ENCODE results near the gene ZBTB3.
A peak's percentile ranks its signal among the peaks of the same experiment; 100 is the strongest.

ZBTB3 gene

GRCh38 chr11:62753736-62754603 is at the start of gene ZBTB3:
ZBTB3 (minus strand) TSS chr11:62754160; CDS start chr11:62753664, 496 bp downstream.
- peak within 1 kb of the TSS; percentile 72 to 75 for H3K4me3 ChIP-seq (replicated peaks in 1 of 2; ENCODE audit: low read depth in 2 of 2, low read length in 2 of 2)
- TF ChIP-seq CTCF (IDR thresholded peaks at IDR 0.05; ENCODE audit: low read depth, low read length) = no peak
- peak; percentile 99 to 100 for DNase-seq (ENCODE audit: low read depth in 2 of 2)

DNA sequence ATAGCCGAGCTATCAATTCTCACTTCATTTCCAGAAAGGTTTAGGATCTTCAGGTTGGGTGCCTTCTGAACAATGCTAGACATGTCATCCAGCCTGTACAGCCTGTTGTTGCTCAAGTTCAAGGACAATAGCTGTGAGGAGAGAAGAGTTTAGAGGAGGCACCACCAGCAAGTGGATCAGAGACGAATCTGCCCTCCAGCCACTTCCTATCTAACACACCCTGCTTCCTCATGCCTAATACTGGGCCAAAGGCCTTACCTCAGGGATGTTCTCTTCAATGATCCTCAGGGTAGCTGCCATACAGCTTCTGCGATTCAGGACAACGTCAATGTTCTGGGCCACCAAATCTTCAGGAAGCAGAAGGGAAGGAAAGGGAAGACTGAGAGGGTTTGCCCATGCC is 47.1 kb upstream of the ZBTB3 start:
- H3K4me3 ChIP-seq (replicated peaks in 1 of 2; ENCODE audit: low read depth in 2 of 2, low read length in 2 of 2) = no peak overlapping the region
- DNase-seq (ENCODE audit: low read depth in 2 of 2) = no peak
- no peak for TF ChIP-seq CTCF (IDR thresholded peaks at IDR 0.05; ENCODE audit: low read depth, low read length)

DNA sequence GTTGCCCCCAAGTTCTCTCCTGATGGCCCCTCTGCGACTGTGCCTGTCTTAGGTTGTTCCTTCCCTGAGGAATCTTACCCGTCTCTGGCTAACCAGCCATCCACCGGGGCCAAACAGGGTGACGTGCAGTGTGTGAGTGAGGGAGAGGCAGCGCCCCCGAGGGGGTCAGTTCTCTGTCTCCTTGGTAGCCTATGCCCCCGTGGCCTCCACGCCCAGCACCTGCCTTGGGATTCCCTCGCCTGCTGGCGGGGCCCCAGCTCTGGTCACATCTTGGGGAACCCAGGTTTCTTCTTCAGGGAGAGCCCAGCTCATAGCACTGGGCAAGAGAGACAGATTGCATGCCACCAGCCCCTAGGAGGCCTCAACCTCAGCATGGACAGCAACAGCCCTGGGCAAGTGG is 45.5 kb upstream of the ZBTB3 start:
- no peak overlapping the region for H3K4me3 ChIP-seq (replicated peaks in 1 of 2; ENCODE audit: low read depth in 2 of 2, low read length in 2 of 2)
- DNase-seq (ENCODE audit: low read depth in 2 of 2) = no peak
- no peak for TF ChIP-seq CTCF (IDR thresholded peaks at IDR 0.05; ENCODE audit: low read depth, low read length)

DNA sequence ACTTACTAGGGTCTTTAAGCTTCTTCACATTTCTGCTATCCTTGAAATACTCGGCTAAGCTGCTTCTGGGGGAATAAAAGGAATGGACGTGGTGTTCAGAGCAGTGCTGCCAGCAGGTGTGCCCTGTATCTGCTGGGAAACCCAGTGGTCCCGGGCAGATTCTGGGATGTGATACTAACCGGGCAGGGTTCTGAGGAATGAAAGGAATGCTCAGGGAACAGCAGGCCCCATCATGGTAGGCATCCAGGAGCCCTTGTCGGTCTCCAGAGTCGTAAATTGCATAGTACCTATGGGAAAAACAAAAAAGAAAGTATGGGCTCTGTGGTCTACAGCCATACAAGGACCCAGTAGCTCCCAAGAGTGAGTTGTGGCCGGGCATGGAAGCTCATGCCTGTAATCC is 42.3 kb upstream of the ZBTB3 start:
- TF ChIP-seq CTCF (IDR thresholded peaks at IDR 0.05; ENCODE audit: low read depth, low read length) = no peak
- no peak for DNase-seq (ENCODE audit: low read depth in 2 of 2)
- no peak overlapping the region for H3K4me3 ChIP-seq (replicated peaks in 1 of 2; ENCODE audit: low read depth in 2 of 2, low read length in 2 of 2)

GRCh38 chr11:62794201-62794775 is 40.3 kb upstream of the ZBTB3 start:
- no peak overlapping the region for H3K4me3 ChIP-seq (replicated peaks in 1 of 2; ENCODE audit: low read depth in 2 of 2, low read length in 2 of 2)
- TF ChIP-seq CTCF (IDR thresholded peaks at IDR 0.05; ENCODE audit: low read depth, low read length) = no peak
- DNase-seq (ENCODE audit: low read depth in 2 of 2) = no peak

- no peak for TF ChIP-seq CTCF (IDR thresholded peaks at IDR 0.05; ENCODE audit: low read depth, low read length)
Measured at GRCh38 chr11:62792202-62792575, 38.2 kb upstream of the ZBTB3 start.

More at GRCh38 chr11:62792202-62792575, 38.2 kb upstream of the ZBTB3 start:
- no peak for DNase-seq (ENCODE audit: low read depth in 2 of 2)
- peak overlapping the region in 1 of 2 donors; percentile 95 for H3K4me3 ChIP-seq (replicated peaks in 1 of 2; ENCODE audit: low read depth in 2 of 2, low read length in 2 of 2)
